Calu3 (cell line): ENCODE measurements around the gene IFNGR1. TPM values are rescaled to one million over a fixed set of nuclear protein-coding genes. Genes with fewer than 3 reads are reported as not detected.

Experiments used
- BruUV-seq: library from RNA; stranded (reverse); fragments of 400-500 nt; replicated peaks from 2 replicates; lab custom pipeline; 2021; lab: Mats Ljungman, UMichigan
- CTCF ChIA-PET: fragments of 300-600 bp; sonication (Branson Sonifier 250); formaldehyde crosslinking; loops from one replicate; lab custom pipeline; 2022; ENCODE audit warnings: antibody characterized with exemption; lab: Charles Lee
- DNase-seq: peaks from one replicate; pipeline ENCODE4 v3.0.0; 2022
- H3K27ac Mint-ChIP-seq: one replicate; pipeline ENCODE4 v1.8.0; 2022; ENCODE audit warnings: mixed read lengths; ENCODE audit not compliant: unreplicated experiment
- H3K27me3 Mint-ChIP-seq: one replicate; pipeline ENCODE4 v1.8.0; 2022; ENCODE audit warnings: mixed read lengths; ENCODE audit not compliant: unreplicated experiment
- H3K36me3 Mint-ChIP-seq: one replicate; pipeline ENCODE4 v1.8.0; 2022; ENCODE audit warnings: mild to moderate bottlenecking, moderate library complexity, mixed read lengths; ENCODE audit not compliant: insufficient read depth, unreplicated experiment
- H3K4me1 Mint-ChIP-seq: one replicate; pipeline ENCODE4 v1.8.0; 2022; ENCODE audit warnings: mild to moderate bottlenecking, low read depth, mixed read lengths; ENCODE audit not compliant: unreplicated experiment
- H3K4me3 Mint-ChIP-seq: one replicate; pipeline ENCODE4 v1.8.0; 2022; ENCODE audit warnings: mild to moderate bottlenecking, low read depth, moderate library complexity, mixed read lengths; ENCODE audit not compliant: unreplicated experiment
- H3K9me3 Mint-ChIP-seq: one replicate; pipeline ENCODE4 v1.8.0; 2022; ENCODE audit warnings: low read depth, mixed read lengths; ENCODE audit not compliant: unreplicated experiment
- CTCF ChIP-seq: fragments of 200-600 bp; IDR thresholded peaks from one replicate; pipeline ENCODE4 v1.8.0; 2022; ENCODE audit warnings: antibody characterized with exemption; ENCODE audit not compliant: unreplicated experiment
- intact Hi-C: fragments of 100-400 bp; cut with micrococcal nuclease; formaldehyde crosslinking; loops from one replicate; pipeline ENCODE4 v1.10.0; 2022; ENCODE audit not compliant: unreplicated experiment
- total RNA-seq: library from RNA; stranded (reverse); gene quantifications from 2 replicates; pipeline ENCODE4 v1.2.3, GENCODE V29; 2022

IFNGR1 gene
- total RNA-seq, 1 experiment from 2014 or later, result 26.4 TPM

GRCh38 chr6:137160763-137161162 lies 58.4 kb downstream of the IFNGR1 start:
- no peak for DNase-seq
- Mint-ChIP-seq H3K27ac (no peak overlapping the region), H3K4me3 (no peak overlapping the region), H3K9me3 (peaks cover 7% of the 10 kb centered on the region), H3K36me3 (no peaks in the 10 kb centered on the region), H3K4me1 (peaks cover 11% of the 10 kb centered on the region), H3K27me3 (peaks cover 13% of the 10 kb centered on the region)
- BruUV-seq, result no TSS peak
- intact Hi-C loops, result no loop called here
- CTCF ChIA-PET, result no interaction called here
- no peak for TF ChIP-seq CTCF

- Mint-ChIP-seq H3K36me3 (no peaks in the 10 kb centered on the region), H3K27ac (no peak overlapping the region), H3K4me1 (peaks cover 11% of the 10 kb centered on the region), H3K9me3 (peaks cover 7% of the 10 kb centered on the region), H3K27me3 (peaks cover 13% of the 10 kb centered on the region), H3K4me3 (no peak overlapping the region)
- CTCF ChIA-PET, result no interaction called here
- intact Hi-C loops, result no loop called here
- TF ChIP-seq CTCF, result no peak
- DNase-seq, result no peak
- BruUV-seq, result no TSS peak
These were observed 59.3 kb downstream of the IFNGR1 start for GRCh38 chr6:137159912-137160311.

- Mint-ChIP-seq H3K27me3 (peaks cover 13% of the 10 kb centered on the region), H3K9me3 (peaks cover 3% of the 10 kb centered on the region), H3K27ac (no peak overlapping the region), H3K4me1 (peaks cover 11% of the 10 kb centered on the region), H3K4me3 (no peak overlapping the region), H3K36me3 (no peaks in the 10 kb centered on the region)
- no peak for TF ChIP-seq CTCF
- intact Hi-C loops, result no loop called here
- BruUV-seq, result no TSS peak
- DNase-seq, result no peak
- CTCF ChIA-PET, result no interaction called here
These were observed 61.6 kb downstream of the IFNGR1 start for GRCh38 chr6:137157601-137158000.

GRCh38 chr6:137156650-137157049 lies 62.5 kb downstream of the IFNGR1 start:
- no TSS peak for BruUV-seq
- peaks cover 3% of the 10 kb centered on the region for H3K9me3 Mint-ChIP-seq
- H3K4me1 Mint-ChIP-seq, result peaks cover 11% of the 10 kb centered on the region
- H3K36me3 Mint-ChIP-seq, result no peaks in the 10 kb centered on the region
- intact Hi-C loops, result no loop called here
- no peak for DNase-seq
- CTCF ChIA-PET, result no interaction called here
- peaks cover 13% of the 10 kb centered on the region for H3K27me3 Mint-ChIP-seq
- no peak for TF ChIP-seq CTCF
- H3K4me3 Mint-ChIP-seq, result no peak overlapping the region
- no peak overlapping the region for H3K27ac Mint-ChIP-seq

GRCh38 chr6:137155830-137156229 lies 63.4 kb downstream of the IFNGR1 start:
- CTCF ChIA-PET, result no interaction called here
- Mint-ChIP-seq H3K36me3 (no peaks in the 10 kb centered on the region), H3K9me3 (peaks cover 3% of the 10 kb centered on the region), H3K27ac (no peak overlapping the region), H3K4me1 (peaks cover 5% of the 10 kb centered on the region), H3K4me3 (no peak overlapping the region), H3K27me3 (peaks cover 13% of the 10 kb centered on the region)
- intact Hi-C loops, result no loop called here
- no peak for TF ChIP-seq CTCF
- BruUV-seq, result no TSS peak
- no peak for DNase-seq
